ENCODE data around the gene CLEC5A. TPM values are rescaled to one million over a fixed set of nuclear protein-coding genes. Genes with fewer than 3 reads are reported as not detected.

Gene CLEC5A
- total RNA-seq, 2 experiments from 2014 or later: not detected

DNA sequence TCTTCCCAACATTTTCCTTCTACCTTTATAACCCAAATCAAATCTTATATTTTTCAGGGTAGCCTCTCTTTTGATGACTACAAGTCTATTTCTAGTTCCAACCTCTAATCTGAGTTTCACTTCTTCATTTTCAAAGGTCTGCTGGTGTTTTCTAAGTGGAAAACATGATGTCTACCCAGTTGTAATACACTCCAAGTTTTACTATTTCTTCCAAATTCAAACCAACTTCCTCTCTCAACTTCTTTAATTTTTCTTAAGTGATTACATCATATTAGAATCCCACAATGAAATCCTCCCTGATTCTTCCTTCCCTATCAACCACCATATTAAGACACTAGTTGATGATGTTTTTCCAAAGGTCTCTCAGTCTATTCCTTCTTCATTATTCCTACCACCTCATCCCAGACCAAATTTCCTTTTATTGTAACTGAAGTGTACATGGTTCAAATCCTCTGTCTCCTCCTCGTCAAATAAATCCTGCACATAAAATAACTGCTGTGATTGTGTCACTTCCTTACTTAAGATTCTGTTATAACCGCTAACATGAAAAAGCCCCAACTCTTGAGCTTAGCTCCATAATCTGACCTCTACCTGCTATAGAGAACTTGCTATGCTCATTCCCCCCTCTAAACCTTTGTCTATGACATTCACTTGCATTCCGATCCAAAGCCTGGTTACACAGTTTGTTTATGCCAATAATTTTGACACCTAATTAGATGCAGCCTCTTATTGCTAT is 14.1 kb upstream of the CLEC5A start:
- DNase-seq: no peak
- Mint-ChIP-seq H3K4me3 (no peak overlapping the region), H3K27ac (no peak overlapping the region), H3K27me3 (peaks cover 8% of the 10 kb centered on the region), H3K4me1 (peaks cover 10% of the 10 kb centered on the region), H3K9me3 (peaks cover 2% of the 10 kb centered on the region), H3K36me3 (no peaks in the 10 kb centered on the region)

DNA sequence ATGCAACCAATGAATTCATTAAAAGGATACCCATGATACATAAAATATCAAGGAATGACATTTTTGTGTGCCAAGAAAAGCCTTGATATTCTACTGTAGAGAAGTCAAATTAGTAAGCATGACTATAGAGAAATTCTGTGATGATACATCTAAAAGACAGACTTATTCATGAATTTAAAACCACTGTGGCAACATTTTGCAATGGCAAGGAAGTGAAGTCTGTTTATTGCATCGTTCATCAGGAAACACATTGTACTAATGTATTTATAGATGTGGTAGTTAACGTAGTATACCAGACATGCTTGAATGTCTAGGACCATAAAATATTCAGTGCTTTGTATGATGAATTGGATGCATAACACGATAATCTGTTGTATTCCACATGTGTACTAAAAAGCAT is 9.3 kb upstream of the CLEC5A start:
- Mint-ChIP-seq H3K9me3 (no peaks in the 10 kb centered on the region), H3K36me3 (no peaks in the 10 kb centered on the region), H3K27me3 (peaks cover 5% of the 10 kb centered on the region), H3K4me3 (no peak overlapping the region), H3K4me1 (peaks cover 9% of the 10 kb centered on the region), H3K27ac (no peak overlapping the region)
- no peak for DNase-seq

DNA sequence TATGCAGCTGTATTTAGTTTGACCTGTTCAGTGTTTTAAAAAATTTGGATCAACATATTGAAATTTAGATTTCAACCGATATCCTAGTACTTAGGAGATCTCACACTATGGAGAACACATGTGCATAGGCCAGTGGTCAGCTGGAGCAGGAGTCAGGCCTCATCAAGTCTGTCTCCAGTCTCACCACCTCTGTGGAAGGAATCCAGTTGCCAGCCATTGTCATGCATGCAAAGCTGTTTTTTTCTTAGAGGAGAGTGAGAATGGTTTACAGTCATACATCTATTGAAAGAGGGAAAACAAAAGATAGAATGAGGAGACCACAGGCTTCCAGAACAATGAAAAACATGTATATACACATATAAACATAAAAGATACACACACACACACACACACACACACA is 7.6 kb upstream of the CLEC5A start:
- Mint-ChIP-seq H3K9me3 (no peaks in the 10 kb centered on the region), H3K36me3 (no peaks in the 10 kb centered on the region), H3K27me3 (peaks cover 5% of the 10 kb centered on the region), H3K4me3 (no peak overlapping the region), H3K27ac (no peak overlapping the region), H3K4me1 (no peaks in the 10 kb centered on the region)
- no peak for DNase-seq

DNA sequence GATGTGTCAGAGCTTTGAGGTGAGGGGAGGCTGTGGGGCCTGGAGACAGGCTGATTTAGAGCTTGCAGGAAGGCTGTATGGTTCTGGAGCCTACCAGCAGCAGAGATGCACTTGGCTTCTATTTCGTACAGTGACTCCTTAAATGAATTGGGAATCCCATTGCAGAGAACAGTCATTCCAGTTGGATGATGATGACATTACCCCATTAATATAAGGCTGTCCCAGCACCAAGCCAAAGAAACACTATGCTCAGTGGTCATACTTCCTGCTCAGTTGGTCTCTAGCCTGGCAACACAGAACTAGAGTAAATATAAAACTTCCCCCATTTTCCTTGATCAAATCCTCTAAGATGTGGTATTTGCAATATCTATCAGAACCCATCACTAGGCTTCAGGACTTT is 5.7 kb upstream of the CLEC5A start:
- no peak overlapping the region for H3K27ac Mint-ChIP-seq
- H3K9me3 Mint-ChIP-seq: no peaks in the 10 kb centered on the region
- H3K4me3 Mint-ChIP-seq: no peak overlapping the region
- H3K27me3 Mint-ChIP-seq: peaks cover 4% of the 10 kb centered on the region
- H3K4me1 Mint-ChIP-seq: no peaks in the 10 kb centered on the region
- H3K36me3 Mint-ChIP-seq: no peaks in the 10 kb centered on the region
- DNase-seq: no peak

DNA sequence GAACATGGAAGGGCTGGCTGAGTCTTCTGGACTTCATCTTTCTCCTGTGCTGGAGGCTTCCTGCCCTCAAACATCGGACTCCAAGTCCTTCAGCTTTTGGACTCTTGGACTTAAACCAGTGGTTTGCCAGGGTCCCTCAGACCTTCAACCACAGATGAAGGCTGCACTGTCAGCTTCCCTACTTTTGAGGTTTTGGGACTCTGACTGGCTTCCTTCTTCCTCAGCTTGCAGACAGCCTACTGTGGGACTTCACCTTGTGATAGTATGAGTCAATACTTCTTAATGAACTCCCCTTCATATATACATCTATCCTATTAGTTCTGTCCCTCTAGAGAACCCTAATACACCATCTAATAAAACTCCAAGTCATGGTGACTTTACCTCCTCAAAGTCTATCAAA is 4.0 kb upstream of the CLEC5A start:
- Mint-ChIP-seq H3K4me3 (no peak overlapping the region), H3K27me3 (peaks cover 3% of the 10 kb centered on the region), H3K27ac (no peak overlapping the region), H3K4me1 (no peaks in the 10 kb centered on the region), H3K9me3 (no peaks in the 10 kb centered on the region), H3K36me3 (no peaks in the 10 kb centered on the region)
- DNase-seq: no peak

DNA sequence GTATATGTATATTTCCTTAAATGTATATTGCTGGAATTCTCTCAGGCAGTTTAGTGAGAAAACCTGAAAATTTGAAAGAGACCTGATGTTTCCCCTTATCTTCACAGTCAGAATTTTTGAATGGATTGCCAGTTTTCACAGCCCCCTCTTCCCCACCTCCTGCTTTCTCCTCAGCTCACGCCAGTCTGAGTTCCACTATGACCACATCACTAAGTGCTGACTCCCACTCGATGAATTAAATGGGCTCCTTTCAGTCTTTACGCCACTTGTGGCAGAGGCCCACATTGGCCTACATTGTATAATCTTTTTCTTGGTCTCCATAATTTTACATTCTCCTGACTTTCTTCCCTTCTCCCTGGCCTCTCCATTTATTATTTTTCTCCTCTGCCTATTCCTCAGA is 3.1 kb upstream of the CLEC5A start:
- Mint-ChIP-seq H3K4me1 (peaks cover 7% of the 10 kb centered on the region), H3K9me3 (no peaks in the 10 kb centered on the region), H3K4me3 (no peak overlapping the region), H3K27ac (no peak overlapping the region), H3K27me3 (peaks cover 3% of the 10 kb centered on the region), H3K36me3 (no peaks in the 10 kb centered on the region)
- no peak for DNase-seq

DNA sequence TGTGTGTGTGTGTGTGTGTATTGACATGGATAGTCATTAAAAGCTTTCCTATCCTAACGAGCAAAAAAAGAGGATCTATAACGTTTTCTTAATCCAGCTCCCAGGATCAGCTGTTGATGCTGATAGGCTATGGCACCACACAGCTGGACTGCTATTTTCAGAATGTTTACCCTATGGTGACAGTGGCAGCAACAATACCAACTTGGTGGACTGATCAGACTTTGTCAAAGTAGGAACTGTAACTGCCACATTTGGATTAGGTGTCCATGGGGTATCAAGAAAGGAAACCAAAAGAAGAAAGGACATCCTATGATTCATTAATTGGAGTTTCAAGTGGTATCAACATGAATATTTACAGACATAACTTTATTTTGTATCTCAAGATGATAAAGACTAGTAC is 2.7 kb upstream of the CLEC5A start:
- Mint-ChIP-seq H3K4me1 (peaks cover 7% of the 10 kb centered on the region), H3K4me3 (no peak overlapping the region), H3K36me3 (no peaks in the 10 kb centered on the region), H3K9me3 (no peaks in the 10 kb centered on the region), H3K27me3 (peaks cover 3% of the 10 kb centered on the region), H3K27ac (no peak overlapping the region)
- DNase-seq: no peak

DNA sequence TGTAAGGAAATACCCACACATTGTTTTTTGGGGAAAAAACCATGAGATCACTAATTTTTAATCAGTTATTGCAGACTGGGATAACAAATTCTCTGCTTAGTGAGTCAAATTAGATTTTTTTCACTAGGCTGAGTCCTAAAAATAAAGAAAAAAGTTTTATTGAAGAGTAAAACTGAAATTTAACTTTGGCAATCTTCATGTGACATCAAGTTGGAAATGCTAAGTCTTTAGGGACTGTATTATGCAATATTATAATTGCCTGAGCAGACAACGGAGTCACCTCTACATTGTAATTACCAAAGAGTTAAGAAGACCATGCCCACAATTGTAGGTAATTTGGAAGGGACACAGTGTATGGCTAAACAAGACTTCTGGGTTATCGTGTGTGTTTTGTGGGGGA is 2.2 kb upstream of the CLEC5A start:
- Mint-ChIP-seq H3K27ac (no peak overlapping the region), H3K4me1 (peaks cover 7% of the 10 kb centered on the region), H3K36me3 (no peaks in the 10 kb centered on the region), H3K9me3 (no peaks in the 10 kb centered on the region), H3K4me3 (no peak overlapping the region), H3K27me3 (peaks cover 3% of the 10 kb centered on the region)
- DNase-seq: no peak

DNA sequence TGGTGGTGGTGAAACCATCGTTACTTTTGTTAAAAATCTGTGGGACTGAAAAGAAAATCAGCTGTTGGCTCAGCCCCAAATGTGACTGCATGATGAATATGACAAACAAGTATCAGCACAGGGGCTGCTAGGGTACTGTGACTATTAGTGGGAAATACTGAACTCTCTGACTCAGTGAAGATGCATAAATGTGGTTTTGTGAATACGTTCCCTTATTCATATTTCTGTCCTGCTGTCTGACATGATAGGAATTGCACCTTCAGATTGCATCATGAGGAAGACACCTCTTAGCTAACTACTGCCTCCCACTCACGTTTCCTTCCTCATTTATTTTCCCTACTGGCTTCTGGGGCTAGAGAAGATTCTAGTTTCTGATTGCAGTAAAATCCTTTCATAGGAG is 1.4 kb downstream of the CLEC5A start:
- H3K27ac Mint-ChIP-seq: no peak overlapping the region
- peaks cover 3% of the 10 kb centered on the region for H3K27me3 Mint-ChIP-seq
- no peak for DNase-seq
- H3K9me3 Mint-ChIP-seq: peaks cover 17% of the 10 kb centered on the region
- peaks cover 7% of the 10 kb centered on the region for H3K4me1 Mint-ChIP-seq
- H3K36me3 Mint-ChIP-seq: no peaks in the 10 kb centered on the region
- H3K4me3 Mint-ChIP-seq: no peak overlapping the region

DNA sequence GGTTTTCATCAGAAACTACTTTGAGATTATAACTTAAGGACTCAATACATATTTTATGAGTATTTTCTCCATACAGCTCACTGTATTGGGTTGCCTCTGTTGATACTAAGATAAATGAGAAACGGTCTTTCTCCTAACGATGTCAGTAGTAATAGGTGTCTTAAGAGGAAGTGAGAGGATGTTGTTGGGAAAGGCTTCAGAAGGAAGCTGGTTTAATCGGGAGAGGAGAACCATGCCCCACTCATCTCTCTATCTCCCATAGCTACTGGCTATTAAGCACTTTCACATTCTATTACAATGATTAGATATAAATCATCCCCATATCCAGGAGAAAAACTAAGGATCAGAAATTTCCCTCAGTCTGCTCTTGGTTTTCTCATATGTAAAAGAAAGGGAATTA is 2.0 kb downstream of the CLEC5A start:
- Mint-ChIP-seq H3K27me3 (peaks cover 3% of the 10 kb centered on the region), H3K36me3 (no peaks in the 10 kb centered on the region), H3K9me3 (peaks cover 21% of the 10 kb centered on the region), H3K27ac (no peak overlapping the region), H3K4me3 (no peak overlapping the region), H3K4me1 (peaks cover 7% of the 10 kb centered on the region)
- DNase-seq: no peak

DNA sequence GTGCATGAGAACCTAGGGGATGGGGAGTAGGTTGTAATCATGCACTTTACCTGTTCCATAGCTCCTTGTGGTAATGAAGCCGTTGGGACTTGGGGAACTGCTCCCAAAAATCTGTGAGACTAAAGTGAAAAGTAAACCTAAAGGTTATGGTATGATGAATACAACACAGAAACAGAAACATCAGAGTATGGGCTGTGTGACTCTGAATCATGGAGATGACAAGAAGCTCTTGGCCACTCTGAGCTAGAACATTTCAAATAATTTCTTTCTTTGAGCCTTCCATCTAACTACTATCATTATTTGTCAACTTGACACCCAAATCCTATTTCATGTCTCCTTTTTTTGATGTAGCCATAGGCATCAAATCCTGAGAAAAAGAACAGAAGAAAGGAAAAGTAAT is 2.9 kb downstream of the CLEC5A start:
- Mint-ChIP-seq H3K36me3 (no peaks in the 10 kb centered on the region), H3K27me3 (peaks cover 3% of the 10 kb centered on the region), H3K27ac (no peak overlapping the region), H3K9me3 (peaks cover 24% of the 10 kb centered on the region), H3K4me3 (no peak overlapping the region), H3K4me1 (peaks cover 7% of the 10 kb centered on the region)
- DNase-seq: no peak

DNA sequence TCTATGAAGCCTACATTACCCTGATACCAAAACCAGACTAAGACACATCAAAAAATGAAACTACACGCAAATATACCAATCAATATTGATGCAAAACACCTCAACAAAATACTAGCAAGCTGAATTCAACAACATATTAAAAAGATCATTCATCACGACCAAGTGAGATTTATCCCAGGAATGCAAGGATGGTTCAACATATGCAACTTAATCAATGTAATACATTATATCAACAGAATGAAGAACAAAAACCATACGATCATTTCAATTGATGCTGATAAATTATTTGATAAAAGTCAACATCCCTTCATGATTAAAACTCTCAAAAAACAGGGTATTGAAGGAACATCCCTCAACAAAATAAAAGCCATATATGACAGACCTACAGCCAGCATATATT is 5.7 kb downstream of the CLEC5A start:
- H3K9me3 Mint-ChIP-seq: peaks cover 29% of the 10 kb centered on the region
- no peaks in the 10 kb centered on the region for H3K27me3 Mint-ChIP-seq
- H3K27ac Mint-ChIP-seq: no peak overlapping the region
- H3K4me1 Mint-ChIP-seq: peaks cover 7% of the 10 kb centered on the region
- no peak for DNase-seq
- no peak overlapping the region for H3K4me3 Mint-ChIP-seq
- no peaks in the 10 kb centered on the region for H3K36me3 Mint-ChIP-seq

DNA sequence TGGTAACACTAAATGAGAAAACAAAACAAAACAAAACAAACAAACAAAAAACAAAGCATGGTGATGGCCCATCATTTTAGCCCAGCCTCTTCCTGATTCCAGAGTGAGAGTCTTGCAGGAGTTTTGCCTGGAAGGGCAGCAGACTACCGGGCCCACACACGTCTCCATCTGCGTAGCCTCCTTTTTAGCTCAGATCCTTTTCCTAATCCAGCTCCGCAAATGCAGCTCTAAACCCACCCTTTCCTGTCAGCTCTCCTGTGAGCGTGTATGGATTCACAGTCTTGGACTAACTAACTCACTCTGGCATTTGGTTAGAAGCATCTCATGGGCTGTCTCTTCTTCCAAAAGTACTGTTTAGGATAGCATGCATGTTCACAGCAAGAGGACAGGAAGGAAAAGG is 16.6 kb downstream of the CLEC5A start:
- H3K4me3 Mint-ChIP-seq: no peak overlapping the region
- peaks cover 8% of the 10 kb centered on the region for H3K9me3 Mint-ChIP-seq
- H3K4me1 Mint-ChIP-seq: no peaks in the 10 kb centered on the region
- peaks cover 2% of the 10 kb centered on the region for H3K36me3 Mint-ChIP-seq
- DNase-seq: no peak
- H3K27ac Mint-ChIP-seq: no peak overlapping the region
- H3K27me3 Mint-ChIP-seq: peaks cover 3% of the 10 kb centered on the region

DNA sequence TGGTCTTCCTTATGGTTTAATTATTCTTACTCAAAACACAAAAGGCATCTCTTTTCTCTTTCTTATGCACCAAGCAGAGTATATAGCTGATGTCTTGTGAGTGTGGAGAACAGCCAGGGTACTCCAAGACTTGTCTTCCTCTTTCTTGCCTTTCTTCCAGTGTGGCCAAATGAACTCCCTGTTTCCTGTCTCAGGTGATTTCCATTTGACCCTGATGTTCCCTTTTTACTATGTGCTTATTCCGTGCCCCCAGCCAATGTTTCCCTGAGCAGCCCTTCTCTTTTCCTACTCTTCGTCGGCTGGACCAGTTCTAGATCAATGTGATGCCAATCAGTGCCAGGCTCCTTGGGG is 18.0 kb downstream of the CLEC5A start:
- Mint-ChIP-seq H3K9me3 (peaks cover 8% of the 10 kb centered on the region), H3K4me3 (no peak overlapping the region), H3K36me3 (peaks cover 2% of the 10 kb centered on the region), H3K27me3 (peaks cover 3% of the 10 kb centered on the region), H3K4me1 (no peaks in the 10 kb centered on the region), H3K27ac (no peak overlapping the region)
- no peak for DNase-seq

DNA sequence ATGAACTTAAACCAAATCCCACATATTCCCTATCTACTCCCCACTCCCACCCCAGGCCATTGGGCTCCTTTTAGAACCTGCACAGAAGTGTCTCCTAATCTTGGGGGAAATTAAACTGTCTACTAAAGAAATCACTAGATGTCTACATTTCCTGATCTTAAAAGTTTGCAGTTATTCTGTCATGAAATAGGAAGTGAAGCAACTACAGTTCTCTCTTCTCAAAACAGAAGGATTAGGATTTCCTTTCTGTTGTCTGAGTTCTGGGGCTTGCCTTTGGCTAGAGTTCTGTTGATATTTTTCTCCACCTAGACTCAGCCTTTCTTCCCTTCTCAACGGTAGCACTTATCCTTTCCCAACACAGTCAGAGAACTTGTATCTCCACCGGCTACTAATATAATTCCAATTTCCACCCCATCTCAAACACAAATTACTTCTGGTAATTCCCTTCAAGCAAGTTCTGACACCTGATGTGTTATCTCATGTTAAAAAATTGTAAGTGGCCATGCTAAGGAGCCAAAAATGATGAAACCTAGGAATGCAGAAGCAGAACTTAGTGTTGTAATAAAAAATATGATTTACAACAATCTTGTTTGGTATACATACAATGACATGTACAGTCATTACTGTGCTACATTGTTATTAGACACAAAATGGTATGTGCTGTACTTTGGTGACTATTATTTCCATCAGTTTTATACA is 18.5 kb downstream of the CLEC5A start:
- Mint-ChIP-seq H3K27me3 (peaks cover 3% of the 10 kb centered on the region), H3K4me1 (no peaks in the 10 kb centered on the region), H3K4me3 (no peak overlapping the region), H3K27ac (no peak overlapping the region), H3K36me3 (peaks cover 2% of the 10 kb centered on the region), H3K9me3 (peaks cover 8% of the 10 kb centered on the region)
- no peak for DNase-seq

DNA sequence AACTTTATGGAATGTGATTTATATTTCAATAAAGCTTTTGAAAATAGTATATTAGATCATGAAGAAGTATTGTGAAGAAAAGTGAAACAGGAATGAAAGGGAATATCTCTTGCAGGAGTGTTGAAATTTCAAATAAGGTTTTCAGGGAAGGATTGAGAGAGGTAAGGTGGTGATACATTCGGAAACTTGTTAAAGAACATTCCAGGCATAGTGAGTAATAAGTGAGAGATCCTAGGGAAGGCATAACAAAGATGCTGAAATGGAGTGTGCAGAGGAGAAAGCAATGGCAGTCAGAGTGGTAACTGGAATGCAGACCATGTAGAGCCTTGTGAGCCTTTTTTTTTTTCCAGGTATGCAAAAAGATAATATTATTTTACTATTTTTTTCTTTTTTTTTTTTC is 26.5 kb downstream of the CLEC5A start:
- no peak overlapping the region for H3K27ac Mint-ChIP-seq
- no peaks in the 10 kb centered on the region for H3K9me3 Mint-ChIP-seq
- no peak overlapping the region for H3K4me3 Mint-ChIP-seq
- no peaks in the 10 kb centered on the region for H3K36me3 Mint-ChIP-seq
- DNase-seq: no peak
- no peaks in the 10 kb centered on the region for H3K4me1 Mint-ChIP-seq
- no peaks in the 10 kb centered on the region for H3K27me3 Mint-ChIP-seq
